Suppressor macrophage treated with lipopolysaccharide for 4 hours (primary cell): ENCODE results near the gene CLIP3.
"Not testable (repeated sequence)": the region's sequence is repeated elsewhere in the genome, so short reads cannot be mapped to it uniquely, and the experiment has no call there.

Source experiments
- DNase-seq: peaks from one replicate; pipeline ENCODE4 v3.0.0-alpha.2; 2020

Gene CLIP3, protein sequence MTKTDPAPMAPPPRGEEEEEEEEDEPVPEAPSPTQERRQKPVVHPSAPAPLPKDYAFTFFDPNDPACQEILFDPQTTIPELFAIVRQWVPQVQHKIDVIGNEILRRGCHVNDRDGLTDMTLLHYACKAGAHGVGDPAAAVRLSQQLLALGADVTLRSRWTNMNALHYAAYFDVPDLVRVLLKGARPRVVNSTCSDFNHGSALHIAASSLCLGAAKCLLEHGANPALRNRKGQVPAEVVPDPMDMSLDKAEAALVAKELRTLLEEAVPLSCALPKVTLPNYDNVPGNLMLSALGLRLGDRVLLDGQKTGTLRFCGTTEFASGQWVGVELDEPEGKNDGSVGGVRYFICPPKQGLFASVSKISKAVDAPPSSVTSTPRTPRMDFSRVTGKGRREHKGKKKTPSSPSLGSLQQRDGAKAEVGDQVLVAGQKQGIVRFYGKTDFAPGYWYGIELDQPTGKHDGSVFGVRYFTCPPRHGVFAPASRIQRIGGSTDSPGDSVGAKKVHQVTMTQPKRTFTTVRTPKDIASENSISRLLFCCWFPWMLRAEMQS

DNA sequence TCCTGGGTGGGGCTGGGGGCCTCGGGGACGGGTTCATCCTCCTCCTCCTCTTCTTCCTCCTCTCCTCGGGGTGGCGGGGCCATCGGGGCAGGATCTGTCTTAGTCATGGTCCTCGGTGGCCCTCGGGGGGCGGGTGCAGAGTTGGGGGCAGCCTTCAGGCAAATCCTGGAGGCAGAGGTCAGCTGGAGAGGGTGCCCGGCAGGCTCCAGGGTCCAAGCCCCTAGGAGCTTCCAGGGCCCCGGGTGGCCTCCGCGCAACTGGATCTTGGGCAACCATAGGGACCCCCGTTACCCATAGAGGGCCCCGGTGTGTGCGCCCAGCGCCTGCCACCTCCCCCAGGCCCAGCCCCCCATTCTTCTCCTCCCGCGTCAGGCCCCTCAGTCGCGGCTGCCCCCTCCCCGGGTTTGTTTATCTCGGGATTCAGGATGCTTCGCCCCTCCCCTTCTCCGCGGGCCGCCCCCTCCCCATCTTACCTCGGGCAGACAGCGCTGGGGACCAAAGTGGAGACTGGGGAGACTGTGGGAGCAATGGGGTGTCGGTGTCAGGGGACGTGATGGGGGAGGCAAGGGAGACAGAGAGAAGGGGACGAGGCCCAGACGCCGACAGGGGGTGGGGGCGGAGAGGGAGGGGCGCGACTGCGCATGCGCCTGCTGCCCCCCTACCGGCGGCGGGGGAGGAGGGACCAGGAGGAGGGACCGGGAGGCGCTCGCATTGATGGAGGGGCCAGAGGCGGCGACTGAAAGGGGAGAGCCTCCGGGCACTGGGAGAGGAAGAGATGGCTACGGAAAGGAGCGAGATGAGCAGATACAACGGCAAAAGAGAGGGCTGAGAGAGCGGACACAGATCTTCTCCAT is at the start of gene CLIP3:
Gene CLIP3 (minus strand): TSS at position 623 of the 854 bp plus-strand sequence. CDS start 516 bp downstream, at position 107.
- DNase-seq: no peak

DNA sequence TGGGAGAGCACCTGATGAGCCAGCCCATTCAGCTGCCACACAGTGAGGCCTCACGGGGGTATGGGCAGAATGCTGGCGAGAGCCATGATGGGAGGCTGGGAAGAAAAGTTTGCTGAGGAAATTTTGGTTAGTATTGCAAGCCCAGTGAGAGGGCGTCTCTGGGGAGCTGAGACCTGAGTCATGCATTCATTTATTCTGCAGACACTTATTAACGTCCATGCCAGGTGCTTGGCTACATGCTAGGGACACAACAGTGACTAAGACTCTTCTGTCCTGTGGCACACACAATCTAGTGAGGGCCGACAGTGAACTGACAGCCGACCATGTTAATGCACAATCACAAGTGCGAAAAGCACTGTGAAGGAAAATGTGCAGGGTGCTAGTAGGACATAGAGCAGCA is 49.2 kb upstream of the CLIP3 start:
- DNase-seq: no peak

DNA sequence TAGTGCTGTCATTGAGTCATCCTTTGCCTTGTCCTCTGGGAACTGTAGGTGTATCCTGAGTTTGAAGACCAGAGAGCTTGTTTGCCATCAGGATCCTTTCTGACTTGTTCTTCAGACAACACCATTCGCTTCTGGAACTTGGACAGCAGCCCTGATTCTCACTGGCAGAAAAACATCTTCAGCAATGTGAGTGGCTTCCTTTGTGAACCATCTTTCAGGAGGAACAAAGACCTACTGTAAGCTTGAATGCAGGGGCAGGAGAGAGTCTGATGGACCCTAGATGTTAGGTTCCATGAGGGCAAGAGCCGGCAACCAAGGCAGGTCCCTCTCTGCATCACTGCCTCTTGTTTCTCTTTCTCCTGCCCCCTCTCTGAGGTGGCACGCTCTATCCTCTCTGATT is 48.7 kb upstream of the CLIP3 start:
- no peak for DNase-seq

DNA sequence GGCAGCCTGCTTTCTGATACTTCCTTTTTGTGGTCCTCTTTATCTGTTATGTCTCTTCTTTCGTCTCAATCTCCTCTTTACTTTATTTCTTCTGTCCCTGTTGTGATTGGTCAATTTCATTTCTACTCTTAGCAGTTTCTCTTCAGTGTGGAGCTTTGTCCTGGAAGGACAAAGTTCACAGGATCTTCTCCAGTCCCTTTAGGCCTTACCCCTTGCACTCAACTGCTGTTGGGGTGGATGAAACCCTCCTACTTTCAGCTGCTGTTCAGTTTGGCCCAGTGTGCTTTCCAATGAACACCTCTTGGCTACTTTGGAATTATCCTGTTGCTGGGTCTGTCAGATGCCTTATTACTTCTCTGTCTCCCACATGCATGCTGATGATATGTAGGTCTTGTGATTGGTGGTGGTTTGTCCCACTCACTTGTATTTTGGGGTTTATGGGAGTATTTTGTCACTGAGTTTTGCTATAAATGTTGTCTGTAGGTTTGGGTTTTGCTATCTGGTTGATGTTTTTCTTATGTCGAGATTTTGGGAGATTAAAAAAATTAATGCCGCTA is 46.8 kb upstream of the CLIP3 start:
- DNase-seq: no peak

DNA sequence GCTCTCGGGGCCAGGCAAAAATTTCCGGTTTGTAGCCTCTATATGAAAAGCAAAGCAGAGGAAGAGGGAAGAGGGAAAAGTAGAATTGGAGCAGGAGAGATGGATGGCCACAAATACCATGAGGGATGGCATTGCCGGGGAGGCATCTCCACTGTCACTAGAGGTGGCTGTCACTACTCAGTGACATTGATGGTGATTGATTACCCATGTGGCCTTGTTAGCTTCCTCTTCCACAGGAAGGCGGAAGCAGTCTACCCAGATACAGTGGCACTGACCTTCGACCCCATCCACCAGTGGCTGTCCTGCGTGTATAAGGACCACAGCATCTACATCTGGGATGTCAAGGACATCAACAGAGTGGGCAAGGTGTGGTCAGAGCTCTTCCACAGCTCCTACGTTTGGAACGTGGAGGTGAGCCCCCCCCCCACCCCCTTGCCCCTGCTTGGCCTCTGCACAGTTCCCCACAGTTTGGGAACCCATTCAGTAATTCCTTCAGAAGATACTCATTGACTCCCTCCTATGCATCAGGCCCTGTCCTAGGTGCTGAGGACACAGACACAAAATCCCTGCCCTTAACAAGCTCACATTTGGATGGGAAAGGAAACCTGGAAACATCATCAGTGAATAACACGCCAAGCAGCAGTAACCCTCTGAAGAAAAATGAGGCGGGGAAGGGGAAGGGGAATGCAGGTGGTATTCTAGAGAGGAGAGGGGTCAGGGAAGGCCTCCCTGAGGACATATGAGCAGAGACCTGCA is 40.6 kb upstream of the CLIP3 start:
- no peak for DNase-seq

DNA sequence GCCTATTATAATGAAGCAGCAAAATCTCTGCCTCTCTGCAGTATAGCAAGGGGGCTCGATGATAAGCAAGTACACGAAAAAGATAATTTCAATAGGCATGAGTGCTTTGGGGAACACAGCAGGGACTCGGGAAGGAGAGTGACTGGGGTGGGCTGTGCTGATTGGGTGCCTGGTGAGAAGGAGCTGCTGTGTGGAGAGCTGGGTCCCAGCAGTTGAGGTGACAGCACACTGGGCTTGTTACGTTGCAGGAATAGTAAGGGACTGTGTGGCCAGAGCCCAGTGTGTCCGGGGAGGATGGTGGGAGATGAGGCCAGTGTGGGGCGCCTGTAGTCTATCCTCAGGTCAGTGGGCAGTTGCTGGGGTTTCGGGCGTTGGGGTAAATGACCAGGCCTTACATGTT is 39.4 kb upstream of the CLIP3 start:
- no peak for DNase-seq

DNA sequence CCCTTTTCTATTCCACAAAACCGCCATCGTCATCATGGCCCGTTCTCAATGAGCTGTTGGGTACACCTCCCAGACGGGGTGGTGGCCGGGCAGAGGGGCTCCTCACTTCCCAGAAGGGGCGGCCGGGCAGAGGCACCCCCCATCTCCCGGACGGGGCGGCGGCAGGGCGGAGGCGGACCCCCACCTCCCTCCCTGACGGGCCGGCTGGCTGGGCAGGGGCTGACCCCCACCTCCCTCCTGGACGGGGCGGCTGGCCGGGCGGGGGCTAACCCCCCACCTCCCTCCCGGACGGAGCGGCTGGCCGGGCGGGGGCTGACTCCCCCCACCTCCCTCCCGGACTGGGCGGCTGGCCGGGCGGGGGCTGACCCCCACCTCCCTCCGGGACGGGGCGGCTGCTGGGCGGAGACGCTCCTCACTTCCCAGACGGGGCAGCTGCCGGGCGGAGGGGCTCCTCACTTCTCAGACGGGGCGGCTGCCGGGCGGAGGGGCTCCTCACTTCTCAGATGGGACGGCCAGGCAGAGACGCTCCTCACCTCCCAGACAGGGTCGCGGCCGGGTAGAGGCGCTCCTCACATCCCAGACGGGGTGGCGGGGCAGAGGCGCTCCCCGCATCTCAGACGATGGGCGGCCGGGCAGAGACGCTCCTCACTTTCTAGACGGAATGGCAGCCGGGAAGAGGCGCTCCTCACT is 36.3 kb upstream of the CLIP3 start:
- not testable (repeated sequence) for DNase-seq

DNA sequence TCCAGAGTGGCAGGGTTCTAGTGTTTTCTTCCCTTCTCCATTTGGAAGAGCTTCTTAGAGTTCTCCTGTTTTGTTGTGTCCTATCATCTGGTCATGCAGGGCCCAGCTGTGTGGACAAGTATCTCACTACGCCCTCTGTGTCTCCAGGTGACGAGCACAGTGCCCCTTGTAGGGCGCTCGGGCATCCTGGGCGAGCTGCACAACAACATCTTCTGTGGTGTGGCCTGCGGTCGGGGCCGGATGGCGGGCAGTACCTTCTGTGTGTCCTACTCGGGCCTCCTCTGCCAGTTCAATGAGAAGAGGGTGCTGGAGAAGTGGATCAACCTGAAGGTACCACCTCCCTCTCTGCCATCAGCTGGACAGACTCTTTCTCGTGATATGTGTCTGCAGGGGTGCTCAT is 35.0 kb upstream of the CLIP3 start:
- no peak for DNase-seq

DNA sequence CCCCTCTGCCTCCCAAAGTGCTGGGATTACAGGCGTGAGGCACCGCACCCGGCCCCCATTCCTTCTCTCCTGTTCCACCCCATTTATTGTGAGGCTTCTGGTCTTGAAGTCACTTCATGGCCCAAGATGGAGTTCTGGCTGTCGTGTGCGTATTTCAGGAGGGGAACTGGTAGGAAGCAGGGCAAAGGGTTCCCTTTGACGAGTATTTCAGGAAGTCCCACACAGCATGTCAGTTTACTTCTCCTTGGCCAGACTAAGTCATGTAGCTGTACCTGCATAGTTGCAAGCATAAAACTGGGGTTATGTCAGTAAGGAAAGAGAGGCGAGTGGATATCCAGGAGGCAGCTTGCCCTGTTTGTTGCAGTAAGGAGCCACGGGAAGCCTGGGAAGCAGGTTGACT is 32.2 kb upstream of the CLIP3 start:
- DNase-seq: peak; percentile 8

DNA sequence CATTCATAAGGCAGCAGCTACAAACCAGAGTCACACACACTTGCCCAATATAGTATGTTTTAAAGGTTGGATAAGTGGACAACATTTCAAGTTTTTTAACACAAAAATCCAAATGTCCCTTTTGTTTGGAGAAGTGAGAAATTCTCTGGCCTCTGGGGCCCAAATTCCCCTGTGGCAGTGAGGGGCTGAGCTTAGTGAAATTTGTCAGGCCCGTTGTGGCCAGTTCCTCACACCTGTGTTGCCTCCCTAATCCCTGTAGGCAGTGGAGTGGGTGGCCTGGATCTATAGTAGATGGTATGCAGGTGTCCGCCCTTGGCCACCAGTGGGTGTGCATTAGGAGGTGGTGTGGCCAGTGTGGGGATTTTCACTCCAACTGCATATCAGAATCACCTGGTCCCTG is 28.7 kb upstream of the CLIP3 start:
- DNase-seq: no peak

DNA sequence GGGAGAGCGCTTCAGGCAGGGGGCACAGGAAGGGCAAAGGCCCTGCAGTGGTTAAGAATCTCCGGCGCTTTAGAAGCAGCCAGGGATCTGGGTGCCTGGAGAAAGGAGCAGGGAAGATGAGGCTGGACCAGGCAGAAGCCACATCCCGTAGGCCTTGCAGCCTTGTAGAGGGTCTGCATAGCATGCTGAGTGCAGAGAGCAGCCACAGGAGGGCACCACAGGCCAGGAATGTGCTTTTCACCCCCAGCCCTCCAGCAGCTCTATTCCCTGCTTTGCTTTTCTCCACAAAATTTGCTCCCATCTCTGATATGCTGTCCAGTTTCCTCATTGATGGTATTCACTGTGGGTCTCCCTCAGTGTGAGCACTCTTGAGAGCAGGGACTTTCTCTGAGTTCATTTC is 27.8 kb upstream of the CLIP3 start:
- DNase-seq: peak; percentile 15

DNA sequence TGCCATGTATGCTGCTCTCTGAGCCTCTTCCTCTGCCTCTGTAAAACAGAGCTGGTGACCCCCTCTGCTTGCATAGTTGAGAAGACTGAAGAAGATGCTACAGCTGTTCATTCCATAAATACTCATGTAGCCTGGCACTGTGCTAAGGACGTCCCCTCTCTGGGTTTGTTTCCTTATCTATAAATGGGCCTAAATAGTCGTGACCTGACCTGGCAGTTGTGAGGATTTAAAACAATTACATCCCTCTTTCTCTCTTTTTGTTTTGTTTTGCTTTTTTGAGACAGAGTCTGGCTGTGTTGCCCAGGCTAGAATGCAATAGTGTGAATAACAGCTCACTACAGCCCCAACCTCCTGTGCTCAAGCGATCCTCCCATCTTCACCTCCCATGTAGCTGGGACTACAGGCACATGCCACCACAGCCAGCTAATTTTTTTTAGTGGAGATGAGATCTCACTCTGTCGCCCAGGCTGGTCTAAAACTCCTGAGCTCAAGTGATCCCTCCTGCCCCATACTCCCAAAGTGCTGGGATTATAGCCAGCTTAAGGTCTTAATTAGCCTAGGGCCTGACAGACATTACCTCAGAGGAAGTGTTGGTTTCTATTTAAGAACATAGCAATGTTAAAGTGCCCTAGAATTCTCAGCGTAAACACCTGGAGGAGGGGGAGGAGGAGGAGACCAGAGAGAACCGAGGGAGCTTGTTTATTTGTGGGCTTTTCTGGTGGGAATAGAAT is 26.7 kb upstream of the CLIP3 start:
- no peak for DNase-seq

DNA sequence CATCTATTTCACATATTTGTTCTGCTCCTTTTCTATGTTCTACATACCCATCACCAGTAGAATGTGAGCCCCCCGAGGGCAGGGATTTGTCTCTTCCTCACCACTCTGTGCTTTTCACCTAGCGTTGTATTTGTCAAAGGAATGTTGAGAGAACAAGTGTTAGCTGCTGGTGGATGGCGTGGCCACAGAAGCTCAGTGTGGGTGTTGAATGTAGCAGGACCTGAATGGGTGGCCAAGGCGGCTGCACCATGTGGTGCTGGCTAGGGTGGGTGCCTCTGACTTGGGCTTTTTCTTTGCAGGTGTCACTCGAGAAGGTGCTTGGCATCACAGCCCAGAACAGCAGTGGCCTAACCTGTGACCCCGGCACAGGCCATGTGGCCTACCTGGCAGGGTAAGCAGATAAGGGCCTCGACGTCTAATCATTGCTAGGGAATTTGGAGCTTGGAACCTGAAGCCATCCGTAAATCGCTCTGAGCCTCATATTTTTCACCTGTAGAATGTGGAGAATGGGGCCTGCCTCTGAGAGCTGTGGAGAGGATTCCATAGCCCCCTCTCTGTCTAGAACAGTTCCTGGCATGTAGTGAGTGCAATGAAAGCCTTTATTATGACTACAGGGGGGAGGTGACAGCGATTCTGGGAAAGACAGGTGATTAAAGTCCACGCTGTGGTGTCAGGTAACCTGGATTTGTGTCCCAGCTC is 26.0 kb upstream of the CLIP3 start:
- no peak for DNase-seq

DNA sequence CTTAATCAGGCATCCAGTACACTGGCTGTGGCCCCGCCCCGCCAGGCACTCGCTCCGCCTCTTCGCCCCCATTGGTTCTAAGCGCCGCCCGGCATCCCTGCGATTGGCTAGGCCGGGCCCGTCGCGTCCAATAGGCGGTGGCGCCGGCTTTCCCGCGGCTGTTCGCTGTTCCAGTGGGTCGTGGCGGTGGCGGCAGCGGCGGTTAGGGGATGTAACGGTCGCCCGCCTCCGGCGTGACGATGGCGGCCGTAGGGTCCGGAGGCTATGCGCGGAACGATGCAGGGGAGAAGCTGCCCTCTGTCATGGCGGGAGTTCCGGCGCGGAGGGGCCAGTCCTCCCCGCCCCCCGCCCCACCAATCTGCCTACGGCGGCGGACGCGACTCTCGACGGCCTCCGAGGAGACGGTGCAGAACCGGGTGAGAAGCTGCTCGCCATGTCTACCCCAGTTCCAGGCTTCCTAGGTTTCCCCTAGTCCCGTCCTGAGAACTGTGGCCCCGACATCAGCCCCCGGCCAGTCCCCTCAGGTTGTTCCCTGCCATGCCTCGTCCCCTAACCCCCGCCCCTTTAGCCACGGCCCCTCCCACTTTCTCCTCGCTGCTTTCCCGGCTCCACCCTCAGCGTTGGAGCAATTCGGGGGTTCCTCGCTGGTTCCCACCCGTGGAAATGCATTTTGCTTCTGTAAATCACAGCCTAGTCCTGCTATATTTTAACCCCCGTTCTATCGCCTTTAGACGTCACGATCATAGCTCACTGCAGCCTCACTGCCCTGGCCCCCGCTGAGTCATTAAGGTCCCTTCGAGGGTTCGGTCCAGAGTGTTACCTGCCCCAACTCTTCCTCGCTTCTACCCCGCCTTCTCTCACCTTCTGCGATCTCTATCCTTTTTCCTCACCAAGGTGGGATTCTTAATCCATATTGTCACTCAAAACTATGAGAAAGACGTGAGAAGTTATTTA is 22.3 kb upstream of the CLIP3 start, which contains the start of gene WDR62:
Gene WDR62 (plus strand): TSS at position 165 of the 954 bp plus-strand sequence. CDS start 75 bp downstream, at position 240.
- DNase-seq: peak; percentile 97

DNA sequence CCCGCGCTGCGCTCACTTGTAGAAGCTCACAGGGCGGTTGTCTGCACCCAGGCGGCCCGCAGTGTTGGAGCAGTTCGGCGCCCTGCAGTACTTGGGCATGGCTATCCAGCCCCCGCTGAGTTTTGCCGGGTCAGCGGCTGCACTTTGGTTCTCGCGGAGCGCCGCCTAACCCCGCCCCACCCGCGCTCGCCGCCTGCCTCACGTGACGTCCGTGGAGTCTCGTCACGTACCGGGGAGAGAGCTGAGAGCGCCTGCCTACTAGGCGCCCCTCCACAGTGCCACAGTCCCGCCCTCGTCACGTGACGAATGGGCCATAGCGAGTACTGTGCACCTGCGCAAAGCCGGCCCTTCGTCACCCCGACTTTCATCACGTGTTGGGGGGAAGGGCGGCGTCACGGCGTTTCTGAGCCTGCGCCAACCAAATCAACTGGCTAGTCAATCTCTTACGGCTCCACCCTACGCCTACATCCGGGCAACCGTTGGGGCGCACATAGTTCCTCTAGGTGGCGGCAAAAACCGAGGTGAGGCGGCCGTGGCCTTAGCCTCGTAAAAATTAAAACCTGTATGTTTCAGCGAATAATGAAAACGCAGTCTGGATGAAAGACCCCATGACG is 21.6 kb upstream of the CLIP3 start, which contains the start of gene THAP8:
Gene THAP8 (minus strand): TSS at position 167 of the 614 bp plus-strand sequence. CDS start 68 bp downstream, at position 99.
- DNase-seq: peak; percentile 100

DNA sequence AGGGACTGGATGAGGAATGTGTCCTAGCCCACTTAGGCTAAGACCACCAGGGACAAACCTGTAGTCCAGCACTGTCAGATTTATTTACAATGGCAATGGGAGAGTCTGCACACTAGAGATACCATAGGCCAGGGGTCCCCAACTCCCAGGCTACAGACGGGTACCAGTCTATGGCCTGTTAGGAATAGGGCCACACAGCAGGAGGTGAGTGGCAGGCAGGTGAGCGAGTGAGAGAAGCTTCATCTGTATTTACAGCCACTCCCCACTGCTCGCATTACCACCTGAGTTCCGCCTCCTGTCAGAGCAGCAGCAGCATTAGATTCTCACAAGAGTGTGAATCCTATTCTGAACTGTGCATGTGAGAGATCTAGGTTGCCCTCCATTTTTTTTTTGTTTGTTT is 19.0 kb upstream of the CLIP3 start:
- DNase-seq: no peak

DNA sequence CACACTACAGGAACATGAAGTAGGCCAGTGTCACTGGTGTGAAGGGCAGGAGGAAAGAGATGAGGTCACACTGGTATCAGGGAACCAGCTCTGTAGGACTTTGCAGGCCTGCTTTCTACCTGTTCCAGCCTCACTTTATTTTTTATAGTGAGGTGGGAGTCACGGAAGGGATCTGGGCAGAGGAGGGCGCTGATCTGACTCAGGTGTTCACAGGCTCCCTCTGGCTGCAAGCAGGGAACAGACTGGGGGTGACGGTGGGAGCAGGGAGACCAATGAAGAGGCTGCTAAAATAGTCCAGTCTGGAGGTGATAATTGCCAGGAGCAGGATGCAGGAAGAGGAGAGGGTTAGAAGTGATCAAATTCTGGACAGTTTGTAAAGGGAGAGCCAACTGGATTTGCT is 18.6 kb upstream of the CLIP3 start:
- DNase-seq: no peak

DNA sequence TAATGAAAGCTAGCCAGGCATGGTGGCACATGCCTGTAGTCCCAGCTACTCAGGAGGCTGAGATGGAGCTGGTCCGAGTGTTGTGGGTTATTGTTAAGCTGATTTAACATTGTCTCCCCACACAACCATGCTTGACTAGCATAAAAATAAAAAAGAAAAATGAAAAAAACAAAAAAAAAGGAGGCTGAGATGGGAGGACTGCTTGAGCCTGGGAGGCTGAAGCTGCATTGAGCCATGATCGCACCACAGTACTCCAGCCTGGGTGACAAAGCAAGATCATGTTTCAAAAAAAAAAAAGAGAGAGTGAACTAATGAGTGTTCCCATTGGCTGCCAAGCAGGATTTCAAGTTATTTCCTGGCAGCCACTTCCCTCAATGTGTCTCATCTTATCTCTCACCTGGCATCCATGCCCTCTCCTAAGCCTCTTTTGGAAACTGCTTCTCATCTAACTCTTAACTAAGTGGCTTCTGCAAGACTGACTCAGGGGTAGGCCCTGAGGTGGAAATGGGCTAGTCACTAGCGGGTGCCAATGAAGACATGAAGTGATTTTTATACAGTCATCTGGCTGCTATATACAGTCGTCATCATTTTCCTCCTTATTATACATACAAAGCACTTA is 16.5 kb upstream of the CLIP3 start:
- no peak for DNase-seq
